GM12892 (cell line): ENCODE data around the gene INTS13.

Experiments used
- POLR2A ChIP-seq: IDR thresholded peaks from 2 replicates; pipeline ENCODE4 v1.6.1; 2011; ENCODE audit warnings: low read depth, low read length, control low read depth
- TAF1 ChIP-seq: IDR thresholded peaks from 2 replicates; pipeline ENCODE4 v1.6.1; 2011; ENCODE audit warnings: low read depth, mild to moderate bottlenecking, control low read depth, low read length, borderline replicate concordance

DNA sequence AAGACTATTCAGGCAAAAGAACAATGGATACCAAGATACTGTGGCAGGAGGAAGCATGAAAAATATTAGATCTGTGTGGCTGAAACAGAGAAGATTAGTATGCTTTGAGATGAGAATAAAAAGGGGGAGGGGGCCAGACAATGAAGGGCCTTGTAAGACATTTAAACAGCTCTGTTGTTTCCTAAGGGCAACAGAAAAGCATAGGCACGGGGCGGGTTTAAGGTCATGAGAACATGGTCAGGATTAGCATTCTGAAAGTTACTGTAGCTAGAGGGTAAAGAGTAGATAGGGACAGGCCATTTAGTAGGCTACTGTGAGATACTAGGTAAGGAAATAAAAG lies 18.6 kb downstream of the INTS13 start:
- no peak for TF ChIP-seq POLR2A
- TF ChIP-seq TAF1 = no peak
